NCI-H1417 (cell line): ENCODE measurements around the gene RASSF7.

ENCODE experiments used
- DNase-seq, 3 experiments: peaks; one replicate each; lab custom pipeline; 2025; lab: John Stamatoyannopoulos, UW

The RASSF7 gene

DNA sequence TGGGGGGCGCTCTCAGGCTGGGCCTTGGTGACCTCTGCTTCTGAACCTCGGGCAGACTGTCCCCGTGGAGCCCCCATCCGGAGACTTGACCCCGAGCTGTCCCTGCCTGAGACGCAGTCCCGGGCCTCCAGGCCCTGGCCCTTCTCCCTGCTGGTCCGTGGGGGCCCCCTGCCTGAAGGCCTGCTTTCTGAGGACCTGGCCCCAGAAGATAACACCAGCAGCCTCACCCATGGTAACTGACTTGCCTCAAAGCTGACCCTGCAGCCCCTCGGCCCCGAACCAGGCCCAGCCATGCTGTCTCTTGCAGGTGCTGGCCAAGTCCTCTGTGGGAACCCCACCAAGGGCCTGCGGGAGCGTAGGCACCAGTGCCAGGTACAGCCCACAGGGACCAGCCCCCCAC is 9.2 kb upstream of the RASSF7 start:
- DNase-seq: no peak

DNA sequence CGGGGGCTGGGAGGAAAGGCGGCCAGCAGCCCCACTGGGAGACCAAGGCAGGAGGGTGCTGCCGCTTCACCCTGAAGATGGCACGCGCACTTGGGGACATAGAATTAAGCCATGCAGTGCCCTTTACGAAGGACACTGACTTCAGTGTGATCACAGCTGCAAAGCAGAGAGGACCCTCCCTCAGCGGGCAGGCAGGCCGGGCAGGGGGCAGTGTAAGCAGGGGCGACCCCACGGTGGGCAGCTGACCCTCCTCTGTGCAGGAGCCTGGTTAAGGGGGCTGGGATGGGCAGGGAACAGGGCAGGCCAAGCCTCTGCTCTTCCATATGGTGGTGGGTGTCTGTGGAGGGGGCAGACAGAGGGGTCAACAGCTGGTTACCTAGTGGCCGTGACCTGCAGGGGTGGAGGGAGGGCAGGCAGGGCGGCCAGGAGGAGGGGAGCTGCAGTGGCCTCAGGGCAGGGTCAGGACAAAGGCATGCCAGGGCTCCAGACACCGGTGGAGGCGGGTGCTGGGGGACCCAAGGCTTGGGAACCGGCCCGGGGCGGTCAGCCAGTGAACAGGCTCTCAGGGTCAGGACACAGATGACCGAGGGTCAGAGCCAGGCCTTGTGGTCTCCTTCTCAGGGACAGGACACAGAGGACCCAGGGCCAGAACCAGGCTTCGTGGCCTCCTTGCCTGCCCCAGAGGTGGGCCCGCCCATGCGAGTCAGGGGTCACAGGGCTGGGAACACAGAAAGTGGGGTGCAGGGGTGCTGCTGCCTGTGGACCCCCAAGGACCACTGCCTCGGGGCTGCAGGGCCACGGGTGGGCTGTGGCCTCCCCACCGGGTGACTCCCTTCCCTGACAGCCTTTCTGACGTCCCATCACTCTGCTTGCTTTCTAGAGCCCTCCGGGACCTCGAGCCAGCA is 7.4 kb upstream of the RASSF7 start:
- DNase-seq: no peak

DNA sequence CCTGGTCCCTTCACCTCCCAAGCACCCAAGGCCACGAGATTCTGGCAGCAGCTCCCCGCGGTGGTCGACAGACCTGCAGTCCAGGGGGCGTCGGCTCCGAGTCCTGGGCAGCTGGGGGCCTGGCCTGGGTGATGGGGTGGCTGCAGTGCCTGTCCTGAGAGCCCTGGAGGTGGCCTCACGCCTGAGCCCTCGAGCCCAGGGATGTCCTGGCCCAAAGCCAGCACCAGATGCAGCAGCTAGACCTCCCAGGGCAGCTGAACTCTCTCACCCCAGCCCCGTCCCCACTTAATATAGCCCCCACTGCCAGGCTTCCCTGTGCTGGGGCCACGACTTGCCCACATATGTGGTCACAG is 6.8 kb upstream of the RASSF7 start:
- DNase-seq: peak in 1 of 3 experiments; percentile 28

GRCh38 chr11:554428-555226 is 6.1 kb upstream of the RASSF7 start:
- DNase-seq: peak; percentile 83 to 91 (median 86)

- peak in 1 of 3 experiments; percentile 76 for DNase-seq
These were observed 5.5 kb upstream of the RASSF7 start for GRCh38 chr11:555227-555779.

- peak in 2 of 3 experiments; percentile 47 to 61 for DNase-seq
These were observed 4.7 kb upstream of the RASSF7 start for GRCh38 chr11:555780-556661.

DNA sequence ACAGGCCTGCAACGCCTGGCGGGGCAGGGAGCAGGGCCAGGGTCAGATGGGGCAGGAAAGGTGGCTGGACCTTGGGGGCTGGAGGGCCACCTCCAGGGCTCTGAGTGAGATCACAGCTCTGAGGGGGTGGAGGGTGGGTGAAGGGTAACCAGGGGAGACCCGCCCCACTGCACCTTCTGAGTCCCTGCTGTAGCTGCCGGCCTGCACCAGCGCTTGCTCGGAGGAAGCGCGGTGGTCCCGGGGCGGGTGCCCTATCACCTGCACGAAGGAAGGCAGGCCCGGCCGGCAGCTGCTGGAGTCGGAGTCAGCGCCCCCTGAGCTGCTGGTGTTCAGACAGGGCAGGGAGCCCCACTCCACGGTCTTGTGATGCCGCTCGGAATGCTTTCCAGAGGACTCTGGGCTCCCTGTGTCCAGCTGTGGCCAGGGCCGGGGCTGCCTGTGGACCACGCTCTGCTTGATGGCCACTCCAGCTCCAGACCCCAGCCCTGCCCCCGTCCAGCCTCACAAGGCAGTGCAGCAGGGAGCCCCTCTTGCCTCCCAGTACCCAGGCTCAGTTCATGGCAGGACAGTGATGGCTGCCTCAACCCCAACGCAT is 4.0 kb upstream of the RASSF7 start:
- DNase-seq: no peak

DNA sequence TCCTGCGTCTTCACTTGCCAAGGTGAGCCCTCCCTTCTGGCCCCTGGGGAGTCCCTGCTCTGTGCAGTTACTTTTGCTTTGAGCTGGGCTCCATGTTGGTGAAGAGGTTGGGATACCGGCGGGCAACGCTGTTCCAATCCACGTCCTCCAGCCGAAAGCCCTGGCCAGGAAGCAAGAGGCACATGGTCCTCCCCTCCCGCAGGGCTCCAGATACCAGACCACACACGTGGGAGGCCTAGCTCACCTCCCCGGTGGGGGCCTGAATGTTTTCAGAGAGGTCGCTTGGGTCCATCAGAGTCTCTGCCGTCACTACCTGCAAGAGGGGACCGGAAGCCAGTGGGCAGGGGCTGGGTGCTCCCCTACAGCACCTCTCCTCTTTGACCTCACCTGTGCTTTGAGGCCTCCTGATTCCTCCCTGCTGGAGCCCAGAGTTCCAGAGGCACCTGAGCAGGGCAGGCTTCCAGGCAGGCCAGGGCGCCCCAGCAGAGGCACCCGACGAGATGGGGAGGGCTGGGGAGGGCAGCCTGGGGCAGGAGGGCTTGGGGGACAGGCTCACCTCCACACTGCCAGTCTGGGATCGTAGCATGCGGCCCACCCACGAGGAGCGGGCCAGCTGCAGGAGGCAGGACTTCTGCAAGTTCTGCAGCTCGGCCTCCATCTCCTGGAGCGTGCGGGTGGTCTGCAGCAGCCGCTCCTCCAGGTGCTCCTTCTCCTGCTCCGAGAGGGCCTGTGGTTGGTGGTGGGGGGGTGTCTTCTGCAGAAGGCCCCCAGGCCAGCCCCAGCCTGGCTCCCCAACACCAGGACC is 3.2 kb upstream of the RASSF7 start:
- no peak for DNase-seq

GRCh38 chr11:558503-558902 is 2.3 kb upstream of the RASSF7 start:
- DNase-seq: no peak

DNA sequence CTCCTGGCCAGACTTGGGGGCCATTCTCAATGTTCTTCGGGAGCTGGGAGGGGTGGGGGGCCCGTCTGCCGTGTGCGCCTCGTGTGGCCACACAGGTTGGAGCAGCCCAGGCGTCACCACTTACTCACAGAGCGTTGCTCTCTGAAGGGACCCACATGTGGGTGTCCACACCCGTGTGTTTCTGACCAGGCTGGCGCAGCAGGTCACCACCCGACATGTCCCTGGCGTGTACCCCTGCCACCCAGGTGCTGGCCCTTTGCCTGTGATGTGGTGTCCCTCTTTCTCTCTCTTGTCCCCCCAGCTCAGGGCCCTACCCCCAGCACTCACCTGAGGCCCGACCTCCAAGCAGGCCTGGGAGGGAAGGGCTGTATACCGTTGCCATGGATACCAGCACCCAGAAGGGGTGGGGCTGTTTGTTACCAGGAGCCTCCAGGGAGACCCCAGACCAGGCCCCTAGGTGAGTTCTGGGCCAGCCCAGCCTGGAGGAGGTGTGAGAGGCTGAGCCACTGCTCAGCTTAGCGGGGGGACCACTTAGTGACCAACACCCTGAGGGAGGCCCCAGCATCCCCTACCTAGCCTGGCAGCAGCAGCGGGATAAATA is 1.6 kb upstream of the RASSF7 start:
- no peak for DNase-seq

DNA sequence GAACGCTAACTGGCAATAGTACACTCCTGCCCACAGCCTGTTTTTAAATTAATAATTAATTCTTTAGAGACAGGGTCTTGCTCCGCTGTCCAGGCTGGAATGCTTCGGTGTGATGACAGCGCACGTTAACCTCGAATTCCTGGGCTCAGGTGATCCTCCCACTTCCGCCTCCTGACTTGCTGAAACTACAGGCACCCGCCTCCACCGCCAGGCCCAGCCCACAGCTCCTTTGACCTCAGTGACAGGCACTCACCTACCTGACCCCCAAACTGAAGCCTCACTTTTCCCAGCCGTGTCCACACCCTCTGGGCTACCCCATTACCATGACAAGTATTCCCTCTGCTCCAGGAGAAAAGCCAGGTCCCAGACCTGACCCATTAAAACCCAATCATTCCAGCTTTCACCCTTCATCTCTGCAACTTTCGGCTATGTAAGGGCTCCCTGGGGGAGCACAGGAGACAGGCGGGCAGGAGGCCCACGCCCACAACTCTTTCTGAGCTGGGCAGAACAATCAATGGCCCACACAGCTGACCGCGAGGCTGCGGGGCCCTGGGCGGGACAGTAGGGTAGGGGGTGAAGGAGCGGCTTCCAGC is 962 bp upstream of the RASSF7 start:
- no peak for DNase-seq

- peak in 2 of 3 experiments; percentile 59 to 83 for DNase-seq
These were observed 606 bp downstream of the RASSF7 start for GRCh38 chr11:561148-562003.

DNA sequence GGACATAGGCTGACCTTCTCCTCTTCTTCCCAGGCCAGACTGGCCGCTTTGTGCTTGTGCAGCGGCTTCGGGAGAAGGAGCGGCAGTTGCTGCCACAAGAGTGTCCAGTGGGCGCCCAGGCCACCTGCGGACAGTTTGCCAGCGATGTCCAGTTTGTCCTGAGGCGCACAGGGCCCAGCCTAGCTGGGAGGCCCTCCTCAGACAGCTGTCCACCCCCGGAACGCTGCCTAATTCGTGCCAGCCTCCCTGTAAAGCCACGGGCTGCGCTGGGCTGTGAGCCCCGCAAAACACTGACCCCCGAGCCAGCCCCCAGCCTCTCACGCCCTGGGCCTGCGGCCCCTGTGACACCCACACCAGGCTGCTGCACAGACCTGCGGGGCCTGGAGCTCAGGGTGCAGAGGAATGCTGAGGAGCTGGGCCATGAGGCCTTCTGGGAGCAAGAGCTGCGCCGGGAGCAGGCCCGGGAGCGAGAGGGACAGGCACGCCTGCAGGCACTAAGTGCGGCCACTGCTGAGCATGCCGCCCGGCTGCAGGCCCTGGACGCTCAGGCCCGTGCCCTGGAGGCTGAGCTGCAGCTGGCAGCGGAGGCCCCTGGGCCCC is 1.4 kb downstream of the RASSF7 start:
- no peak for DNase-seq

GRCh38 chr11:563066-563811 is 2.5 kb downstream of the RASSF7 start:
- DNase-seq: no peak

GRCh38 chr11:563812-564578 is 3.2 kb downstream of the RASSF7 start:
- no peak for DNase-seq

- DNase-seq: no peak
These were observed 5.2 kb downstream of the RASSF7 start for GRCh38 chr11:565921-566509.
